Progenitor cell of endocrine pancreas (in vitro differentiated cells): ENCODE data around the gene DUS1L. TPM values are rescaled to one million over a fixed set of nuclear protein-coding genes. Genes with fewer than 3 reads are reported as not detected.

Experiments
- DNase-seq: peaks from one replicate; pipeline ENCODE4 v3.0.0; 2021; ENCODE audit warnings: low spot score; ENCODE audit not compliant: unreplicated experiment
- H3K27ac Mint-ChIP-seq: 2 replicates; pipeline ENCODE4 v1.8.0; 2021; ENCODE audit warnings: mild to moderate bottlenecking, moderate library complexity, mixed read lengths
- H3K27me3 Mint-ChIP-seq: 2 replicates; pipeline ENCODE4 v1.8.0; 2021; ENCODE audit warnings: mixed read lengths
- H3K36me3 Mint-ChIP-seq: 2 replicates; pipeline ENCODE4 v1.8.0; 2022; ENCODE audit warnings: mixed read lengths; ENCODE audit not compliant: insufficient read depth
- H3K4me1 Mint-ChIP-seq: 2 replicates; pipeline ENCODE4 v1.8.0; 2021; ENCODE audit warnings: low read depth, mixed read lengths
- H3K4me3 Mint-ChIP-seq: 2 replicates; pipeline ENCODE4 v1.8.0; 2021; ENCODE audit warnings: low read depth, mild to moderate bottlenecking, moderate library complexity, mixed read lengths
- H3K9me3 Mint-ChIP-seq: 2 replicates; pipeline ENCODE4 v1.8.0; 2021; ENCODE audit warnings: low read depth, mixed read lengths
- total RNA-seq: library from RNA; stranded (reverse); gene quantifications from 2 replicates; pipeline ENCODE4 v1.2.1, GENCODE V29; 2021
- TF ChIP-seq, protein P1 (sequence below): fragments of 200-600 bp; sonication (generic); IDR thresholded peaks from one replicate; pipeline ENCODE4 v1.5.0; 2021; ENCODE audit warnings: antibody characterized with exemption, mild to moderate bottlenecking; ENCODE audit not compliant: unreplicated experiment

The DUS1L gene
- total RNA-seq, 1 donor from 2014 or later = 93.8 TPM

DNA sequence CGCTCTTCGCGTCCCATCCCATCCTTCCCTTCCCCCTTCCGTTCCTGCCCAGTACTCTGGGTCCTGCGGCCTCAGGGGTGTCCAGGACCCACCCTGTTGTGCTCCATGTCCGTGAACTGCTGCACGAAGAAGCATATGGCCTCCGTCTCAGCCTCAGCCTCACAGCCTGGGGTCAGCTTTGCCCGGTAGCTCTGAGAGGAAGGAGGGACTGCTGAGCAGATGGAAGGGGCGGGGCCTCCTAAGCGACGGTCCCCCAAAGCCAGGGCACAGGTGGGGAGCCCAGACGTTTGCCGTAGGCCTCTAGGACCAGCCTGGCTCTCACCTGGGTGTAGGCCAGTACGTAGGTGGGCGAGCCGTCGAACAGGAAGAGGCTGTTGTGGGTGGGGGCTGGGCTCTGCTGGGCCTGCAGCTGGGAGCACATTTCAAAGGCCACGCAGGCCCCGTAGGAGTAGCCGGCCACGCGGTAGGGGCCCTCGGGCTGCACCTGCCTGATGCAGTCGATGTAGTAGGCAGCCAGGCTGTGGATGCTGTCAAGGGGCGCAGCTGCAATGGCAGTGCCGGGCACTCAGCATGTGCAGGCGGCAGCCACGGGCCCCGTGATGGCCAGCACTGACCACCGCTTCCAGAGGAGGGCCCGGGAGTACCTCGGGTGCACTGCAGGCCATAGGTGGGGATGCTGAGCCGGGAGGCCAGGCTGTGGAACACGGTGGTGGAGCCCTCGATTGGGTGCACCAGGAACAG, 14.6 kb upstream of the DUS1L start:
- Mint-ChIP-seq H3K9me3 (no peaks in the 10 kb centered on the region), H3K4me3 (no peak overlapping the region), H3K27me3 (no peaks in the 10 kb centered on the region), H3K27ac (no peak overlapping the region), H3K4me1 (no peaks in the 10 kb centered on the region), H3K36me3 (peaks cover 6% of the 10 kb centered on the region)
- TF ChIP-seq, protein P1, sequence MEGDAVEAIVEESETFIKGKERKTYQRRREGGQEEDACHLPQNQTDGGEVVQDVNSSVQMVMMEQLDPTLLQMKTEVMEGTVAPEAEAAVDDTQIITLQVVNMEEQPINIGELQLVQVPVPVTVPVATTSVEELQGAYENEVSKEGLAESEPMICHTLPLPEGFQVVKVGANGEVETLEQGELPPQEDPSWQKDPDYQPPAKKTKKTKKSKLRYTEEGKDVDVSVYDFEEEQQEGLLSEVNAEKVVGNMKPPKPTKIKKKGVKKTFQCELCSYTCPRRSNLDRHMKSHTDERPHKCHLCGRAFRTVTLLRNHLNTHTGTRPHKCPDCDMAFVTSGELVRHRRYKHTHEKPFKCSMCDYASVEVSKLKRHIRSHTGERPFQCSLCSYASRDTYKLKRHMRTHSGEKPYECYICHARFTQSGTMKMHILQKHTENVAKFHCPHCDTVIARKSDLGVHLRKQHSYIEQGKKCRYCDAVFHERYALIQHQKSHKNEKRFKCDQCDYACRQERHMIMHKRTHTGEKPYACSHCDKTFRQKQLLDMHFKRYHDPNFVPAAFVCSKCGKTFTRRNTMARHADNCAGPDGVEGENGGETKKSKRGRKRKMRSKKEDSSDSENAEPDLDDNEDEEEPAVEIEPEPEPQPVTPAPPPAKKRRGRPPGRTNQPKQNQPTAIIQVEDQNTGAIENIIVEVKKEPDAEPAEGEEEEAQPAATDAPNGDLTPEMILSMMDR = no peak
- DNase-seq = no peak

GRCh38 chr17:82079001-82079677, 13.5 kb upstream of the DUS1L start:
- Mint-ChIP-seq H3K4me3 (no peak overlapping the region), H3K36me3 (peaks cover 3% of the 10 kb centered on the region), H3K4me1 (no peaks in the 10 kb centered on the region), H3K27me3 (peaks cover 4% of the 10 kb centered on the region), H3K9me3 (no peaks in the 10 kb centered on the region), H3K27ac (no peak overlapping the region)
- no peak for DNase-seq
- TF ChIP-seq, protein P1 = no peak

GRCh38 chr17:82078433-82078832, 12.8 kb upstream of the DUS1L start:
- no peak overlapping the region for H3K4me3 Mint-ChIP-seq
- peaks cover 10% of the 10 kb centered on the region for H3K27me3 Mint-ChIP-seq
- H3K4me1 Mint-ChIP-seq = no peaks in the 10 kb centered on the region
- peaks cover 2% of the 10 kb centered on the region for H3K36me3 Mint-ChIP-seq
- TF ChIP-seq, protein P1 = no peak
- H3K9me3 Mint-ChIP-seq = no peaks in the 10 kb centered on the region
- no peak overlapping the region for H3K27ac Mint-ChIP-seq
- DNase-seq = no peak

DNA sequence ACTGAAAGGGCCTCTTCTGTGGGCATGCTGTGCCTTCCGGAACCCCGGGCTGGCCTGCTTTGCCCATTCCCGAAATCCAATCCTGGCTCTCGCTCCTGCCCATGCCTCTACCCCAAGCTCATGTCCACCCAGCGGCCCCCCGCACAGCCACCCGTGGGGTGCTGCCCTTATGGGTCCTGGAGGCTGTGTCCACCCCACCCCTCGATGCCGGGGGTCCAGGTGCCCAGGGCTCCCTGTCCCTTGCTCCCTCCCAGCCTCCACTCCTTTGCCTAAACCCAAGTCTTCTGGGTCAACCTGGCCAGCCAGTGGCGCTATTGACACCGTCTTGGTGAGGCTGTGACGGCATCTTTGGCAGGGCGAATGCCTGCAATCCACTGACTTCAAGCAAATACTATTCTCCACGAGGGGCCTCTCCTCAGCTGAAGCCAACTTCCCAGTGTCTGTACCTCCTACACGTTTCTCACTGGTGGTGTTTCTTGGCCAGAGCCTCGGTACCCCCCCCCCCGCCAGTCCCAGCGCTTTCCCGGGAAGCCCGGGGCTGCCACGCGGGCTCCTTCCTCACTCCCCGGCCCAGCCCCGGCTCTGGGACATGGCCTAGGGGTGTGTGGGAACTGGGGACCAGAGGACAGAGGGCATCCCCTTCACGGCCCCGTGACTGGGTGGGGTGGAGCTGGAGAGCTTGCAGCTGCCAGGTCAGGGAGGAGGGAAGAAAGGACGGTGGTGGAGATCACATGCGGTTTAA, 12.2 kb upstream of the DUS1L start:
- H3K9me3 Mint-ChIP-seq = no peaks in the 10 kb centered on the region
- H3K4me3 Mint-ChIP-seq = no peak overlapping the region
- DNase-seq = no peak
- peaks cover 13% of the 10 kb centered on the region for H3K27me3 Mint-ChIP-seq
- no peaks in the 10 kb centered on the region for H3K4me1 Mint-ChIP-seq
- TF ChIP-seq, protein P1 = no peak
- H3K36me3 Mint-ChIP-seq = peaks cover 2% of the 10 kb centered on the region
- no peak overlapping the region for H3K27ac Mint-ChIP-seq
